ENCODE measurements around the gene FRMD4B. TPM values are rescaled to one million over a fixed set of nuclear protein-coding genes. Genes with fewer than 3 reads are reported as not detected.

FRMD4B gene
- total RNA-seq, 1 experiment from 2014 or later: 0.90 TPM

- BruUV-seq (replicated peaks): no TSS peak
- no peaks in the 10 kb centered on the region for H3K27me3 ChIP-seq (ENCODE audit: control insufficient read depth, insufficient read depth, low read length)
- H3K9me3 ChIP-seq (ENCODE audit: control insufficient read depth, insufficient read depth, low read depth, low read length): no peaks in the 10 kb centered on the region
- no peaks in the 10 kb centered on the region for H3K36me3 ChIP-seq (ENCODE audit: control insufficient read depth, insufficient read depth, low read length)
- DNase-seq (ENCODE audit: low read depth, low spot score) (no peak), ATAC-seq (no peak)
- TF ChIP-seq POLR2AphosphoS5 (IDR thresholded peaks at IDR 0.05; ENCODE audit: low read depth, low read length): no peak
- no peak for TF ChIP-seq TCF7L2 (IDR thresholded peaks at IDR 0.05; ENCODE audit: low read depth, low read length)
- TF ChIP-seq REST (IDR thresholded peaks at IDR 0.05; ENCODE audit: insufficient read depth in 1 of 2, low read depth in 2 of 2, low read length in 1 of 2): no peak
- TF ChIP-seq CTCF (IDR thresholded peaks at IDR 0.05): no peak
- TF ChIP-seq SIN3A (IDR thresholded peaks at IDR 0.05; ENCODE audit: borderline replicate concordance, insufficient read depth, low read depth, low read length): no peak
- no peaks in the 10 kb centered on the region for H3K4me1 ChIP-seq (ENCODE audit: control insufficient read depth, insufficient read depth, low read length)
- no peak overlapping the region for H3K4me3 ChIP-seq (ENCODE audit: low read depth in 2 of 2, low read length in 2 of 2)
- ChIA-PET CTCF (no interaction called here), POLR2A (interaction anchor here (0.5 kb wide), 1 partner anchor 26 kb away, joined by 9 read pairs; no protein-coding TSS in a partner anchor)
- in situ Hi-C loops (cut with HindIII; ENCODE audit: low pct_unique_long_range_greater_than_20kb, low sequenced_read_pairs) (no loop called here), intact Hi-C loops (cut with micrococcal nuclease; ENCODE audit: unreplicated experiment) (no loop called here)
- H3K27ac ChIP-seq (ENCODE audit: low read length): no peak overlapping the region
Measured at GRCh38 chr3:69216981-69217380, 168.9 kb downstream of the FRMD4B start.

- Histone ChIP-seq H3K4me1 (ENCODE audit: control insufficient read depth, insufficient read depth, low read length) (no peaks in the 10 kb centered on the region), H3K4me3 (ENCODE audit: low read depth in 2 of 2, low read length in 2 of 2) (no peak overlapping the region), H3K36me3 (ENCODE audit: control insufficient read depth, insufficient read depth, low read length) (no peaks in the 10 kb centered on the region), H3K9me3 (ENCODE audit: control insufficient read depth, insufficient read depth, low read depth, low read length) (no peaks in the 10 kb centered on the region), H3K27ac (ENCODE audit: low read length) (no peak overlapping the region), H3K27me3 (ENCODE audit: control insufficient read depth, insufficient read depth, low read length) (no peaks in the 10 kb centered on the region)
- intact Hi-C loops (cut with micrococcal nuclease; ENCODE audit: unreplicated experiment): no loop called here
- BruUV-seq (replicated peaks): no TSS peak
- no peak for ATAC-seq
- in situ Hi-C loops (cut with HindIII; ENCODE audit: low pct_unique_long_range_greater_than_20kb, low sequenced_read_pairs): no loop called here
- ChIA-PET POLR2A (no interaction called here), CTCF (no interaction called here)
- TF ChIP-seq CTCF (IDR thresholded peaks at IDR 0.05) (no peak), POLR2AphosphoS5 (IDR thresholded peaks at IDR 0.05; ENCODE audit: low read depth, low read length) (no peak), SIN3A (IDR thresholded peaks at IDR 0.05; ENCODE audit: borderline replicate concordance, insufficient read depth, low read depth, low read length) (no peak)
- no peak for DNase-seq (ENCODE audit: low read depth, low spot score)
Measured at GRCh38 chr3:69214241-69214640, 171.6 kb downstream of the FRMD4B start.
